SK-N-MC (cell line): ENCODE data around the gene CXCL8.

Source experiments
- EZH2 ChIP-seq: fragments of 200-600 bp; sonication (generic); IDR thresholded peaks from one replicate; pipeline ENCODE4 v1.6.1; 2017; ENCODE audit warnings: antibody characterized with exemption
- POLR2AphosphoS5 ChIP-seq: IDR thresholded peaks from 2 replicates; pipeline ENCODE4 v1.6.1; 2012; ENCODE audit warnings: mild to moderate bottlenecking, low read depth, low read length, borderline replicate concordance

- TF ChIP-seq EZH2 (no peak), POLR2AphosphoS5 (no peak)
These were observed 21.5 kb downstream of the CXCL8 start for GRCh38 chr4:73761856-73762255.
